Thyroid gland (tissue), 4 donors: ENCODE results near the gene RFX7. TPM values are rescaled to one million over a fixed set of nuclear protein-coding genes. Genes with fewer than 3 reads are reported as not detected.

ENCODE experiments used
- DNase-seq, 2 donors: peaks; one replicate each; pipeline ENCODE4 v3.0.0-alpha.2; 2019
- H3K27ac ChIP-seq, 3 donors: fragments of 200-600 bp; sonication (generic); 1 replicate in 2 of 3; 2 replicates in 1 of 3; pipeline ENCODE4 v1.5.1; 2016 to 2019; ENCODE audit warnings: mild to moderate bottlenecking in 1 of 3, moderate library complexity in 1 of 3
- H3K27me3 ChIP-seq: fragments of 200-600 bp; sonication (generic); one replicate; pipeline ENCODE4 v1.5.1; 2019
- H3K36me3 ChIP-seq, 2 donors: fragments of 200-600 bp; sonication (generic); one replicate each; pipeline ENCODE4 v1.5.1; 2016 to 2019
- H3K4me1 ChIP-seq, 2 donors: fragments of 200-600 bp; sonication (generic); one replicate each; pipeline ENCODE4 v1.5.1; 2017 to 2019
- H3K4me3 ChIP-seq, 3 donors: fragments of 200-600 bp; sonication (generic); replicated peaks in 1 of 3; 1 replicate in 2 of 3; 2 replicates in 1 of 3; pipeline ENCODE4 v1.5.1; 2016; ENCODE audit warnings: mild to moderate bottlenecking in 1 of 3
- H3K9me3 ChIP-seq: fragments of 200-600 bp; sonication (generic); one replicate; pipeline ENCODE4 v1.5.1; 2017
- POLR2A ChIP-seq, 2 donors: fragments of 450-650 bp; IDR thresholded peaks; one replicate each; pipeline ENCODE4 v1.6.1; 2017; ENCODE audit warnings: antibody characterized with exemption in 2 of 2, mild to moderate bottlenecking in 2 of 2, moderate library complexity in 1 of 2
- WGBS, 2 donors: methylation state at CpG; one replicate each; pipeline ENCODE4 v1.1.5; 2017; 5-methylcytosine and 5-hydroxymethylcytosine counted together
- intact Hi-C: fragments of 100-400 bp; cut with DNase I; formaldehyde crosslinking; loops from one replicate; pipeline ENCODE4 v1.15.1; 2023
- total RNA-seq, 4 donors: library from RNA; depleted of rRNA; stranded (reverse); fragments of >200 nt; gene quantifications; one replicate each; pipeline ENCODE4 v1.2.3, GENCODE V29; 2016
- TF ChIP-seq, protein P1 (sequence below), 6 experiments: fragments of 200-600 bp in 3 of 6; fragments of 450-650 bp in 3 of 6; sonication (generic) in 3 of 6; IDR thresholded peaks; one replicate each; pipeline ENCODE4 v1.5.1; 2016 to 2019; ENCODE audit warnings: antibody characterized with exemption in 6 of 6, mild to moderate bottlenecking in 2 of 6, inconsistent platforms in 1 of 6, moderate library complexity in 1 of 6

RFX7 gene
- total RNA-seq, 4 donors from 2014 or later = 9.7 to 12.6 (median 11.4) TPM

DNA sequence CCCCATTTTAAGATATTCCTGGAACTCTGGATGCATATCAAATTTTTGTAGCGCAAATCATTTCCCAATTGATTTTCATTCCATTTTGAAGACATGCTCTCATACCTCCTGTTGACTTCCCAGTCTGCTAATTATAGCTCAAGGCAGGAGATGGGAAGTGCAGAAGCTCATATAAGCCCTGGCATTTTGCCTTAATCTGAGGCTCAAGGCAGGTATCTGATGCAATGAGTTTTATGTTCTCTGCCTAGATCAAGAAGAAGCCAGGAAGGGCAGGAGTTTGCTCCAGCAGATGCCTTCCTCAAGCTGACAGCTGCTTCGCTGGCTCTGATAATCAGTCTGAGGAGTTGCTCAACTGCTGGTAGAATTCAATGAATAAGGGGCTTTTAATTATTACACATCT is 184.7 kb downstream of the RFX7 start:
- no peaks in the 10 kb centered on the region for H3K27me3 ChIP-seq
- intact Hi-C loops = no loop called here
- TF ChIP-seq POLR2A (IDR thresholded peaks at IDR 0.05) = no peak
- TF ChIP-seq, protein P1, sequence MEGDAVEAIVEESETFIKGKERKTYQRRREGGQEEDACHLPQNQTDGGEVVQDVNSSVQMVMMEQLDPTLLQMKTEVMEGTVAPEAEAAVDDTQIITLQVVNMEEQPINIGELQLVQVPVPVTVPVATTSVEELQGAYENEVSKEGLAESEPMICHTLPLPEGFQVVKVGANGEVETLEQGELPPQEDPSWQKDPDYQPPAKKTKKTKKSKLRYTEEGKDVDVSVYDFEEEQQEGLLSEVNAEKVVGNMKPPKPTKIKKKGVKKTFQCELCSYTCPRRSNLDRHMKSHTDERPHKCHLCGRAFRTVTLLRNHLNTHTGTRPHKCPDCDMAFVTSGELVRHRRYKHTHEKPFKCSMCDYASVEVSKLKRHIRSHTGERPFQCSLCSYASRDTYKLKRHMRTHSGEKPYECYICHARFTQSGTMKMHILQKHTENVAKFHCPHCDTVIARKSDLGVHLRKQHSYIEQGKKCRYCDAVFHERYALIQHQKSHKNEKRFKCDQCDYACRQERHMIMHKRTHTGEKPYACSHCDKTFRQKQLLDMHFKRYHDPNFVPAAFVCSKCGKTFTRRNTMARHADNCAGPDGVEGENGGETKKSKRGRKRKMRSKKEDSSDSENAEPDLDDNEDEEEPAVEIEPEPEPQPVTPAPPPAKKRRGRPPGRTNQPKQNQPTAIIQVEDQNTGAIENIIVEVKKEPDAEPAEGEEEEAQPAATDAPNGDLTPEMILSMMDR (IDR thresholded peaks at IDR 0.05) = no peak
- no peaks in the 10 kb centered on the region for H3K9me3 ChIP-seq
- no peaks in the 10 kb centered on the region for H3K4me1 ChIP-seq
- H3K27ac ChIP-seq = no peak overlapping the region
- 85 to 88% methylated on average over 2 of the region's 2 CpGs for WGBS, 2 donors
- no peaks in the 10 kb centered on the region for H3K36me3 ChIP-seq
- no peak for DNase-seq
- H3K4me3 ChIP-seq = no peak overlapping the region

DNA sequence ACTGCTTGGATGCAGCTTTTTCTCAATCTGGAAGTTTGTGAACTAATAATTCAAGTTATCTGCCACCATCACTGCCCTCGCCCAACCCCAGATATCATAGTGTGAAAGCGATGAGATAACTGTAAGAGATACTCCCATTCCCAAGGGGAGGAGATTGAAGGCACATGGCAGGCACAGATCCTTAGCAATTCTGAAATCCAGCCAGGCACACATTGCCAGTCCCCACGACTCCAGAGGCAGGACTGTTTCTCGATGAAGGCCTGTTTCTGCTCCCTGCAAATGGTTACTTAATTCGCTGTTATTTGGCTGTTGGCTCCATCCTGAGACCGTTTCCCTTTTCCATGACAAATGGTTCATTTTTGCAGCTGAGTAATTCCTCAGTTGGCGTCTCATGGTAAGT is 187.1 kb downstream of the RFX7 start:
- 82 to 89% methylated on average over 7 of the region's 7 CpGs for WGBS, 2 donors

DNA sequence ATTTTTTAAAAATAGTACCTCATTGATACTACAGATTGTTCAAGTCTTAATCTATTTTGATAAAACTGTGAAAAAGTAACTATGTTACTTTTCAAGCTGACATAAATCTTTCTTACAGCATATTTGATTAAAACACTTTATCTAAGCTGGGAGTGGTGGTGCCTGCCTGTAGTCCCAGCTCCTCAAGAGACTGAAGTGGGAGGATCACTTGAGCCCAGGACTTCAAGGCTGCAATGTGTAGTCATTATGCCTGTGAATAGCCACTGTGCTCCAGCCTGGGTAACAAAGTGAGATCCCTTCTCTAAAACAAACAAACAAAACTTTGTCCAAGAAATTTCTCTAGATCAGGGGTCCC is 190.7 kb downstream of the RFX7 start:
- Histone ChIP-seq H3K27me3 (no peaks in the 10 kb centered on the region), H3K27ac (no peak overlapping the region), H3K4me3 (no peak overlapping the region), H3K4me1 (no peaks in the 10 kb centered on the region), H3K9me3 (no peaks in the 10 kb centered on the region), H3K36me3 (no peaks in the 10 kb centered on the region)
- peak in 1 of 2 donors; percentile 8 for DNase-seq
- intact Hi-C loops = no loop called here
- TF ChIP-seq POLR2A (IDR thresholded peaks at IDR 0.05) = no peak
- TF ChIP-seq, protein P1 (IDR thresholded peaks at IDR 0.05) = no peak

More for the DNA sequence above, 187.1 kb downstream of the RFX7 start:
- DNase-seq = no peak
- intact Hi-C loops = no loop called here
- no peak overlapping the region for H3K4me3 ChIP-seq
- H3K27me3 ChIP-seq = no peaks in the 10 kb centered on the region
- H3K9me3 ChIP-seq = no peaks in the 10 kb centered on the region
- H3K27ac ChIP-seq = no peak overlapping the region
- no peaks in the 10 kb centered on the region for H3K4me1 ChIP-seq
- no peaks in the 10 kb centered on the region for H3K36me3 ChIP-seq
- TF ChIP-seq, protein P1 (IDR thresholded peaks at IDR 0.05) = no peak
- TF ChIP-seq POLR2A (IDR thresholded peaks at IDR 0.05) = no peak

DNA sequence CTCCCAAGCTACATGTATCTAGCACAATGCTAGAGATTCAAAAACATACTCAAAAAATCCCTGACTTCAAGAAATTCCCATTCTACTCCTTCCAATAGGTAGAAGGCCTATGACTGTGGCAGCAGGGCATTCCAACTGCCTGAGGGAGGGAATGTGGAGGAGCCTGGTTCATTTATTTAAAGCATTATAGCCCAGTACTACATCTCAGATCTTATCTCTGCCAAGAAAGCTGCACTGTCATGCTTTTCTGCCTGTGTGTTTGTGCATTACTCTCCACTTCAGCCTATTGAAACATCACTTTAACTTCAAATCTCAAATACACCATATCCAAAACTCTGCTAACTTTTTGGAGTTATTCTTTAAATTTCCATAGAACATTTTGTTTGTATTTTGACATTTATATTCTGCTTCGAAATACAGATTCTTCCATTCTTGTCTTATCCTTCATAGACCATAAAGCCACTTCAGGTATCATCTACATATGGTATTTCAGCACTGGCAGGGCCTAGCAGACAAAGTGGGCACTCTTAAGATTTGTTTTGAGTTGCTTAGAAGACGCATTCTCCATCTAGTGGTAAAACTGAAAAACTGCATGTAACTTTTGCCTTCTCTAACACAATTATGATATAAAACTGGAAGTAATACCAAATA is 191.2 kb downstream of the RFX7 start:
- H3K9me3 ChIP-seq = no peaks in the 10 kb centered on the region
- 0 to 7% methylated on average over 2 of the region's 2 CpGs for WGBS, 2 donors
- no peaks in the 10 kb centered on the region for H3K36me3 ChIP-seq
- no peaks in the 10 kb centered on the region for H3K27me3 ChIP-seq
- H3K4me3 ChIP-seq = no peak overlapping the region
- H3K27ac ChIP-seq = no peak overlapping the region
- TF ChIP-seq, protein P1 (IDR thresholded peaks at IDR 0.05) = peak; percentile 46 to 76 (median 57)
- TF ChIP-seq POLR2A (IDR thresholded peaks at IDR 0.05) = no peak
- intact Hi-C loops = no loop called here
- DNase-seq = peak in 1 of 2 donors; percentile 5
- no peaks in the 10 kb centered on the region for H3K4me1 ChIP-seq

DNA sequence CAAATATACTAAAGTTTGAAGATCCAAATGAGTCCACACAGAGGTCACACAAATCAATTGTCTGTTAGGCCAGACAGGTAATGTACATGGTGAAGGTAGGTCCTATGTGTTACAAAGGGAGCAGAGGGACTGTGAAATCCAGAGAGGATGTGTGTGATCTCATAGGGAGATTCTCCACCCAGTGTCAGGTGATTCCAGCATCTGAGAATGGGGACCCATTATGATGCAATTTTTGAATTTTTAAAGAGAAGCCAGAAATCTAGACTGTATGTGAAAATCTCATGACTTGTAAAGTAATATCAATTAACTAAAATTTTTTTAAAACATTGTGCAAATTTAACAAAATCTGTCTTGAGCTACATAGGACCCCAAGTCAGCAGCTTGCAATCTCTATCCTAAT is 192.0 kb downstream of the RFX7 start:
- no peak overlapping the region for H3K4me3 ChIP-seq
- H3K36me3 ChIP-seq = no peaks in the 10 kb centered on the region
- no peaks in the 10 kb centered on the region for H3K4me1 ChIP-seq
- no peaks in the 10 kb centered on the region for H3K27me3 ChIP-seq
- TF ChIP-seq, protein P1 (IDR thresholded peaks at IDR 0.05) = no peak
- TF ChIP-seq POLR2A (IDR thresholded peaks at IDR 0.05) = no peak
- intact Hi-C loops = no loop called here
- H3K9me3 ChIP-seq = no peaks in the 10 kb centered on the region
- DNase-seq = no peak
- no peak overlapping the region for H3K27ac ChIP-seq
